GM11168 (cell line): ENCODE data around the gene CCDC7.
"Not testable (repeated sequence)": the region's sequence is repeated elsewhere in the genome, so short reads cannot be mapped to it uniquely, and the experiment has no call there.

Experiments
- in situ Hi-C: fragments of 300-500 bp; cut with MboI; formaldehyde crosslinking; loops from one replicate; pipeline ENCODE4 v1.12.0; 2022; ENCODE audit warnings: low sequenced_read_pairs; ENCODE audit not compliant: unreplicated experiment

The CCDC7 gene

DNA sequence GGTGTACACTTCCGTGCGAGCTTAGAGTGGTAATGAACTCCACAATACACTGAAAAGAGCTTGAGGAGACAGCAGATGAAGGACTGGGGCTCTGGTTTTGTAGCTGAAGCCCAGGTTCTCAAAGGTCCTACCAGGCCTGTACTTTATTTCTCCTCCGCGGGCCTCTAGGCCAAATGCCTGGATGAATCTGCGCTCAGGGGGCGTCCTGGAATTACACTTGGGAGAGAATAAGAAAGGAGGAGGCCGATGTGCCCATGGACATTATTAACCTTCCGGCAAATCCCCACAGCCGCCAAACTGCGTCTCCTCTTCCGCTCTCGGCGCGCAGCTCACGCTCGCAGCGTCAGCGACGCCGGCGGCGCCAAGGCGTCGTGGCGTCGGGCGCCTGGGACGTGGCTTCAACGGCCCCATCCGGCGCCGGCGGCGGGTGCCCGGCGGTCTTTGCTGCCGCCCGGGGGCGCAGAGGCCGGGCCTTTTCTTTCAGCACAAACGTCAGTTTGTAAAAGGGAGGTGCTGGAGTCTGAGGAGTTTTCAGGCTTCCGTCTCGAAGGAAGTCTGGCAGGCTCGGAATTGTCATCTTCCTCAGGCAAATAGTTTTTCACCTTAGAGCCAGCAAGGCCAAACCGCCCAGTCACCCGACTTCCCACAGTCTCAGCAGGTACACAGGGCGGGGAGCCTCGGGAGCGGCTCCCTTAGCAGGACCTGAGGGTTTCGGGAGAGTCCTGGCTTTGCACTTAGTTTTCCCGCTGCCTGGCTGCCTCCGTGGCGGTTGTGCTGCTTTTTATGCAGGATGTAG, at the start of gene CCDC7:
Gene CCDC7, plus strand, starts transcription at position 401 of the 796 bp plus-strand sequence. CDS start 5,503 bp downstream, outside the sequence.
- in situ Hi-C loops = no loop called here

DNA sequence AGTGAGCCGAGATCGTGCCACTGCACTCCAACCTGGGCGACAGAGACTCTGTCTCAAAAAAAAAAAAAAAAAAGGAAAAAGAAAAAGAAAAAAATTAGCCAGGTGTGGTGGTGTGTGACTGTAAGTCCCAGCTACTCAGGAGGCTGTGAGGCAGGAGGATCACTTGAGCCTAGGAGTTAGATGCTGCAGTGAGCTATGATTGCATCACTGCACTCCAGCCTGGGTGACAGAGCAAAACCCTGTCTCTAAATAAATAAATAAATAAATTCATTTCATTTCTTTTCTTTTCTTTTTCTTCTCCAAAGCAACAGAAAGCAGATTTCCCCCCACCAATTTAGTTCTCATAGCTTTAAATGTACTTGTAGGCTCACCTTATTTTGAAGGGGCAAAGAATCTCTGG, 48.8 kb upstream of the CCDC7 start:
- in situ Hi-C loops = not testable (repeated sequence)

DNA sequence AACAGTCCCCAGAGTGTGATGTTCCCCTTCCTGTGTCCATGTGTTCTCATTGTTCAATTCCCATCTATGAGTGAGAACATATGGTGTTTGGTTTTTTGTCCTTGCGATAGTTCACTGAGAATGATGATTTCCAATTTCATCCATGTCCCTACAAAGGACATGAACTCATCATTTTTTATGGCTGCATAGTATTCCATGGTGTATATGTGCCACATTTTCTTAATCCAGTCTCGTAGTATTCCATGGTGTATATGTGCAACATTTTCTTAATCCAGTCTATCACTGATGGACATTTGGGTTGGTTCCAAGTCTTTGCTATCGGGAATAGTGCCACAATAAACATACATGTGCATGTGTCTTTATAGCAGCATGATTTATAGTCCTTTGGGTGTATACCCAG, 46.2 kb upstream of the CCDC7 start:
- in situ Hi-C loops = not testable (repeated sequence)

DNA sequence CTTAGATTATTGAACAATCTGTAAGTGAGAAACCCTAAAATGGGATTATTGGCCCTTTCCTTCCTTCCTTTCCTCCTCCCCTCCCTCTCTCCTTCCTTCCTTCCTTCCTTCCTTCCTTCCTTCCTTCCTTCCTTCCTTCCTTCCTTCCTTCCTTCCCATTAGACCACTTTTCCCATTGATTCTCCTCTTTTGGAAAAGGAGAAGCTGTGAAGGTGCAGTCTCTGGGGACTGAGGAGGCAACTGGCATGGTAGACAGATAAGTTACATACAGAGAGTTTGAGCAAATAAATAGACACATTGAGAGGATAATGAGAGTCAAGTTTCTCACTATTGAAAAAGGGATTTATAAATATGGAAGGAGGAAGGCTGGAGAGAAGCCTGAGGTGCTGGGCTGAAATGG, 45.0 kb upstream of the CCDC7 start:
- in situ Hi-C loops = no loop called here

DNA sequence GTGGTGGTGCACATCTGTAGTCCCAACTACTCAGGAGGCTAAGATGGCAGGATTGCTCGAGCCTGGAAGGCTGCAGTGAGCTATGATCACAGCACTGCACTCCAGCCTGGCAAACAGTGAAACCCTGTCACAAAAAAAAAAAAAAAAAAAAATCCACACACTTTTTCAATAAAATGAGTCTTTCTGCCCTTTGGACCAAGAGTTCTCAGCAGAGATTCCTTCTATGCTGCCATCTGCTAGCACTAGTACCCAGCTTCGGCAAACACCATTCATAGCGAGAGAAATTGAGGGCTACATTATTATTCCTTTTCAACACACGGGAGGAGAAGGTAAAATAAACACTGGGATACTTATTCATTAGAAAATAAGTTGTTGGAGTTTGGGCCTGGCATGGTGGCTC, 43.4 kb upstream of the CCDC7 start:
- in situ Hi-C loops = no loop called here

DNA sequence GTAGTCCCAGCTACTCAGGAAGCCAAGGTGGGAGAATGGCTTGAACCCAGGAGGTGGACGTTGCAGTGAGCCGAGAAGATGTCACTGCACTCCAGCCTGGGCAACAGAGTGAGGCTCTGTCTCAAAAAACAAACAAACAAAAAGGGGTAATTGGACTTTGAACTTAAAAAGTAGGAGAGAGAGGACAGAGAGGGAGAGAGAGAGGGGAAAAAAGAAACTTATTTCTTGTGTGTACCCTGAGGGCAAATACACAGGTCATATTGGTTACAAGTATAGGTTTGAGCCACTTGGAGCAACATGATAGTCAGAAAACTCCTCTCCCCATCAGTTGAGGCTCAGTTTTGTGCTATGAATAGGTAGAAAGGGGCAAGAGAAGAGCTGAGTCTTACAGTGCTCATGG, 42.8 kb upstream of the CCDC7 start:
- in situ Hi-C loops = no loop called here

DNA sequence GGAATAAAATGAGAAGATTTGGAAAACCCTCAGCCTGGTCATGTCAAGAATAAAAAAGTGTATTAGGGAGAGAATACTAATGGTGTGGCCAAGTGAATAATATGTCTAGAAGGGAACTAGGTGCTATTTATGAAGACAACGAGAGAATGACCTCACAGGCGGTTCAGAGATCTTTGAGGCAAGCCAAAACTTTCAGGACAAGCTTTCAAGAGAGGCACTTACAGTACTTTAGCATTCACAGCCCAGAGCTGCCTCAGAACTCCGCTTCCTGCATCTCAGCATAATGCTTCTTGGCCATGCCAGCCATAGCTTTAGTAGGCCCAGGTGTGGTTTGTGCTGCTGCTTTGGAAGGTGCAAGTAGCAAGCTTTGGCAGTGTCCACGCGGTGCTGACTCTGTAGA, 37.2 kb upstream of the CCDC7 start:
- in situ Hi-C loops = no loop called here

DNA sequence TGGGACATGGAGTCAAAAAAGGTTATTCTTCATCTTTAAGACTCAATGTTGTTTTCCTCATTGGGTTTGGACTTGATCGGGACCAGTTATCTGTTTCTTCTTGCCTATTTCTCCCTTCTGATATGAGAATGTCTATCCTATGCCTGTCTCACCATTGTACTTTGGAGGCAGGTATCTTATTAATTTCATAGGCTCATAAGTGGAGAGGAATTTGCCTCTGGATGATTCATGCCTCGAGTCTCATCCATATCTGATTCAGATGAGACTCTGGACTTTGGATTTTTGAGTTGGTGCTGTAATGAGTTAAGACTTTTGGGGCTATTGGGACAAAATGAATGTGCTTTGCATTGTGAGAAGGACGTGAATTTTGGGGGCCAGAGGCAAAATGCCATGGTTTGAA, 36.2 kb upstream of the CCDC7 start:
- in situ Hi-C loops = no loop called here

DNA sequence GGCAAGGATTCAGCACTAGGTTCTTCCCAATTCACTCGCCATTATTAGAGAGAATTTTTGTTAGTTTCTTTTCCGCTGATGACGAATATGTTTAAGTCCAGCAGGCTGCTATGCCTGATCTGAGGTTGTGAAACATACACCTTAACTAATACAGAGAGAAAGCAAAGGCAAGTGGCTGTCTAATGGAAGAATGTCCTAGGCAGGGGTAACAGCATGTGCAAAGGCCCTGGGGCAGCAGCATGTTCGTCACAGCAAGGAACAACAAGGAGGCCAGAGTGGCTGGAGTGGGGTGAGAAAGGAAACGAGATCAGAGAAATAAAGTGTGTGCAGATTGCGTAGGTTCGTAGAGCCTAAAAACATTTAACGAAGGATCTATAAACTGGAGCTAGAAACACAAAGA, 35.4 kb upstream of the CCDC7 start:
- in situ Hi-C loops = no loop called here

DNA sequence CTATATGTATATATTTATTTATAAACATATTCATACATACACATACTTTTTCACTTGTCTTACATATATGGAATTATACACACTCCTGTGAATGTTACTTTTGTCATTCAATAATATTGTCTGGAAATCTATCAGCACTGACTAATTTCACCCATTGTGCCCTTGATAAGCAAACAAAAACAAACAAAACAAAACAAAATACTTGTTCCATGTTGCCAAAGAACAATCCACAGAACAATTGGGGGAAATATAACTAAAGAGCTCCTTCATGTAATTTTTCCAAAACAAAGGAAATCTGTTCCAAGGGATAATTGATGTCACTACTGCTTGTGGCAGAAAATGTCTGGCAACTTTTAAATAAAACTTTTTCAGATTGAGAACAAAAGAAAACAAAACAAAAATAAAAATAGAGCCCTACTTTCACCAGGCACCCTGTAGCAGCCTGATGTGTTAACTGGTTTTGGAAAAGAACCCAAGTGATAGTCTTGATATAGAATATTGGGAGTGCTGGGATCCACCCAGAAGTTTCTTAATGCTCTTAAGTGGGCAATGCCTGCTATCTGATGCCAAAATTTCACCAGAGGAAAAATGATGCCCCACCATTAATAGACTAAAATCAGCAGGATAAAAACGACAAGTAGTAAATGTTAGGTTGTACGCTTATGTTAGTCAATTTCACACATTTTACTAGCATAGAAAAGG, 34.0 kb upstream of the CCDC7 start:
- in situ Hi-C loops = no loop called here

DNA sequence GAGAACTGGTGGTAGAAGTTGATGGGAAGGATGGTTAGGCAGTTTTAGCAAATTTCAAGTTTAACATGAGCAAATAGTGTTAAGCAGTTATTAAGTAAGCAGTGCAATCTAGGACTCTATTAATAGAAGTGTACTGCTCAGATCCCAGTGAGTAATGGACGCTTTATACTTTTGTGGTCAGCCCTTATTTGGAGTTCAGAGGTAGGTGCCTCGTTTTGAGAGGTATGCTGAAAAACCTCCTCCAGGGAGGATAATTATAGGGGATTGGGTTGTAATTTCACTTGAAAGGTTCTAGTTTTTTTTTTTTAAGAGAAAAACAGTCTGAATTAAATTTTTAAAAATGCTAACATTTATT, 33.5 kb upstream of the CCDC7 start:
- in situ Hi-C loops = no loop called here

DNA sequence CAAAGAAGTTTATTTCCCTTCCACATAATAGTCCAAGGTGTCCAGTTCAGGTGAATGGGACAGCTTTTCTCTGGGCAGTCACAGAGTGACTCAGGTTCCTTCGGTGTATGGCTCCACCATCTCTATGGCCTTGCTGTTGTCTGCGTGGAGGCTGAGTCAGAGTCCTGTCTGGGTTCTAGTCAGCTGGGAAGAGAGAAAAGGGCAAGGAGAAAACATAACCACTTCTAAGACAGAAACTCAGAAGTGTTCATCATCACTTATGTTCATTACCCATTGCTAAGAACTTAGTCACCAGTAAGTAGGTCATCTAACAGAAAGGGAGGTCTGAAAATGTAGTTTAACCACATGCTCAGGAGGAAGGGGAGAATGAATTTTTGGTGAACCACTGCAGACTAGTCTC, 32.4 kb upstream of the CCDC7 start:
- in situ Hi-C loops = no loop called here

DNA sequence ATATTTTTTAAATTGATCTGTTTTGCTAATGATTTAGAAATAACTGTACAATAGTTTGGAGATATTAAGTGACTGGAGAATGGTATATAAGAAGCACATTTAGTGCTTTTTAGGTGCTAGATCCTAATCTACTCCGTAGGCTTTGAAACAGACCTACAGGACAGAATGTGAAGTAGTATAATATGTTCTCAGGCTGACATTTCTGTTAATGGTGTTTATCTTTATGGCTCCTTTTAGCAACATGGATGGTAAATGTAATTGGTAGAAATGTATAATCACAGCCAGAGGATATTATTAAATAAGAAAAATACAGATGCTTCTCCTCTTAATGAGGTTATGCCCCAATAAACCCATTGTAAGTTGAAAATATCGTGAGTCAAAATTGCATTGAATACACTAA, 30.6 kb upstream of the CCDC7 start:
- in situ Hi-C loops = no loop called here

DNA sequence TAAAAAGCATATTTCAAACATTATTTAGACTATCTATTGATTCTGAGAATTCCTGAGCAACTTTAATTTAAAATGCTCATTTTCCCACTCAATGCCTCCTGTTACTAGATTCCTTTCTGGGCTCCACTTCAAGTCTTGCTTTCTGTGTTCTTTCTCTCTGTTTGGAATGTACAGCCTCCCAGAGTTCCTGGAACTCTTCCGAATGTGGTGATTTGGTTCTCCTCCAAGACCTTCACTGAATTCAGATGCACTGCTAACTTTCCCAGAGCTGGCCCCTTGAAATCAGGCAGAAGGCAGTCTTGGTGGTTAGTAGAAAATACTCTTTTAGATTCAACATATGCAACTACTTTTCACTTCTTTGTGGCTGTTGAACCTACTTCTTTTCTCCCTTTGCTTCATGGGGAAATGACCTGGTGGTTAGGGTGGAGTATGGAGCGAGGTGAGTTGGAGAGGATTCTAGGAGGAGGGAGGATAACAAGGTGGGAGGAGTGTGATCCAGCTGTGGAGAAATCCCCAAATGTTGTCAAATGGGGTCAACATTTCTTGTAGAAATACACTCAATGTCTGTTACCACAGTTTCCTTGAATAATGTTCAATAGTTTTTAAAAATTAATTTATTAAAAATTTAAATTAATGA, 27.9 kb upstream of the CCDC7 start:
- in situ Hi-C loops = no loop called here

DNA sequence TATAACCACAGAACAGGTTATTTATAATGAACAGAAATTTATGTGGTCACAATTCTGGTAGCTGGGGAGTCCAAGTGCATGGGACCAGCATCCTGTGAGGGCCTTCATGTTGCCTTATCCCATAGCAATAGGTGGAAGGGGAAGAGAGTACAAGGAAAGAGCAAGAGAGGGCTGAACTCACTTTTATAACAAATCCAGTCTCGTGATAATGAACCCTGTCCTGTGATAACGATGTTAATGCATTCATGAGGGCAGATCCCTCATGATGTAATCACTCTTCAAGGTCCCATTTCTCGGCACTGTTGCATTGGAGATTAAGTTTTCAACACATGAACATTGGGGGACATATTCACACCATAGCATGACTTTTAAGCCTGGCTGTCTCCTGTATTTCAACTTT, 27.4 kb upstream of the CCDC7 start:
- in situ Hi-C loops = no loop called here

DNA sequence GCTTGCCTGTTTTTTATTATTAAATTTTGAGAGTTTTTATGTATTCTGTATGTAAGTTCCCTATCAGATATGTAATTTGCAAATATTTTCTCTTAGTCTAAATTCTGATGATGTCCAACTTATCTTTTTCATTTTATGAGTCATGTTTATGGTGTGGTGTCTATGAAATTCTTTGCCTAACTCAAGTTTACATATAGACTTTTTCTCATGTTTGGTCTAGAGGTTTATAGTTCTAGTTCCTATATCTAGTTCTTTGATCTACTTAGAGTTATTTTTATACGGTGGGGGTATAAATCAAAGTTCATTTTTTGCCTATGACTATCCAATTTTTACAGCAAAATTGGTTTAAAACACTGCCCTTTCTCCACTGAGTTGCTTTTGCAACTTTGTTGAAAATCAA, 26.3 kb upstream of the CCDC7 start:
- in situ Hi-C loops = no loop called here

DNA sequence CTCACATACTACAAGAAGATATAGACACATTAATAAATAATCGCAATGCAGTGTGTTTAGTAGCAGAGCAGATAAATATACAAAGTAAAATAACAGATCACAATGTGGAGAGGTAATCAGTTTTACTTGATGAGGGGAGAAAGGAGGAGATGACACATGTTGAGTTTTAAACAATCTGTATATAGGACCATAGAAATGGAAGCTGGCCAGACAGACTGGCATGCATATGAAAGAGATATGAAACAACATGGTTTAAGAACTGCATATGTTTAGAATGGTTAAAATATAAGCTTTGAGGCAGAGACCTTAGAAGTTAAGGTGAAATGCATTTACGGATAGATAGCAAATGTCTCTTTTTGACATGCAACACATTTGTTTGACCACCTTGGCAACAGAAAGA, 19.8 kb upstream of the CCDC7 start:
- in situ Hi-C loops = no loop called here

DNA sequence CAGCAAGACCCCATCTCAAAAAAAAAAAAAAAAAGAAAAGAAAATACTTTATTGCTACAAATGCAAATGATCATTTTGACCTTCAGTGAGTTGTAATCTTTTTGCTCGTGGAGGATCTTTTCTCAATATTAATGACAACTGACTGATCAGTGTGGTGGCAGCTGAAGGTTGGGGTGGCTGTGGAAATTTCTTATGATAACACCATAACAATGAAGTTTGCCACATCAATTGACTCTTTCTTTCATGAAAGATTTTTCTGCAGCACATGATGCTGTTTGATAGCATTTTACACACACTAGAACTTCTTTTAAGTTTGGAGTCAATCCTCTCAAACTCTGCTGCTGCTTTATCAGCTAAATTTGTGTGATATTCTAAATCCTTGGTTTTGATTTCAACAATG, 12.4 kb upstream of the CCDC7 start:
- in situ Hi-C loops = no loop called here

DNA sequence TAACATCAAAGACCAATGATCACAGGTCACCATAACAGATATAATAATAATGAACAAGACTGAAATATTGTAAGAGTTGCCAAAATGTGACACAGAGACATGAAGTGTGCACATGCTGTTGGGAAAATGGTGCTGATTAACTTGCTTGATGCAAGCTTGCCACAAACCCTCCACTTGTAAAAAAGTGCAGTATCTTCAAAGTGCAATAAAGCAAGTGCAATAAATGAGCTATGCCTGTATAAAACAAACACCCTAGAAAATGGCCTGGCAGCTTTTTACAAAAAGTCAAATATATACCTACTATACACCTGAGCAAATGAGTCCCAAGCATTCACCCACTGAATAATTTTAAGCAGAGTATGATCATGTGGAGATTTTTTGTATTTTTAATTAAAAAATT, 9.7 kb upstream of the CCDC7 start:
- in situ Hi-C loops = no loop called here

DNA sequence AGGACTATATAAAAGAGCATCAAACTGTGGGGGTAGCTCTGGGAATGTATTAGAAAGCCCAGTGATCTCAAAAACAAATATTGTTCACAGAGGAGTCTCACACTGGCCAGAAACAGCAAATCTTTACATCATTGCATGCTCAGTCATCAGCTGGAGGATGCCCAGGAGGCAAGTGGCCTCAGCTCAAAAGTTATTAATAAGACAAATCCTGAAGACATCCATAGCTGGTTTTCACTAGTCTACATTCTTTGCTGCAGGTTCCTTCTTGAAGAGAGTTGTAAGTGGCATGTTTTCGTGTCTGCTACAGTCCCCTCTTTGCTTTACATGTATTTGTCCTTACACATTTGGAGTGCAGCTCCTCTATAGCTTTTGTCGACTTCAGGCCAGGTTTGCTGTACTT, 8.6 kb upstream of the CCDC7 start:
- in situ Hi-C loops = no loop called here

DNA sequence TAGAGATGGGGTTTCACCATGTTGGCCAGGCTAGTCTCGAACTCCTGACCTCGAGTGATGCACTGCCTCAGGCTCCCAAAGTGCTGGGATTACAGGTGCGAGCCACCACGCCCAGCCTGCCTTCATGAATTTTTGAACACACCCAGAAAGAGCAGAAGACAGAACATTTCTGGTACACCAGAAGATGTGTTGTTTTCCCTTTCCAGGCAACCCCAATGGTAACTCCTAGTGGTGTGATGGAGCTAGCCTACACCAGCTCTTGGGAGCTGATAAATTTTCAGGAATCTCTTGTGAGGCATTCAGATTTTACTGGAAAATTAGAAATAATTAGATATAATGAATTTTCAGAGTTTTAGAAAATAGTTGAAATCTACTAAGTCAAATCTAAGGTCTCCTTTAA, 904 bp upstream of the CCDC7 start:
- in situ Hi-C loops = no loop called here
